NCI-H1105 (cell line): ENCODE results near the gene XAGE5.
"Not testable (repeated sequence)": the region's sequence is repeated elsewhere in the genome, so short reads cannot be mapped to it uniquely, and the experiment has no call there.

Source experiments
- DNase-seq: peaks from one replicate; lab custom pipeline; 2025; lab: John Stamatoyannopoulos, UW

XAGE5 gene

GRCh38 chrX:52811065-52811625 lies at the start of gene XAGE5:
TSS of gene XAGE5 (plus strand) at chrX:52811287. CDS start at chrX:52812567, 1,280 bp downstream.
- DNase-seq: no peak

- DNase-seq: not testable (repeated sequence)
Measured at GRCh38 chrX:52765983-52766382, 45.1 kb upstream of the XAGE5 start.

GRCh38 chrX:52773504-52773903 lies 37.6 kb upstream of the XAGE5 start:
- not testable (repeated sequence) for DNase-seq

- not testable (repeated sequence) for DNase-seq
Measured at GRCh38 chrX:52797327-52797726, 13.8 kb upstream of the XAGE5 start, which contains the start of gene SPANXN5. TSS of gene SPANXN5 (minus strand) at chrX:52797427. CDS start at chrX:52797348, 79 bp downstream.

- not testable (repeated sequence) for DNase-seq
Measured at GRCh38 chrX:52804876-52805275, 6.2 kb upstream of the XAGE5 start.

- no peak for DNase-seq
Measured at GRCh38 chrX:52819788-52820187, 8.7 kb downstream of the XAGE5 start.

- no peak for DNase-seq
Measured at GRCh38 chrX:52821079-52821760, 10.1 kb downstream of the XAGE5 start.

- DNase-seq: no peak
Measured at GRCh38 chrX:52824608-52825007, 13.5 kb downstream of the XAGE5 start.

- no peak for DNase-seq
Measured at GRCh38 chrX:52830551-52830950, 19.5 kb downstream of the XAGE5 start.

- no peak for DNase-seq
Measured at GRCh38 chrX:52839137-52839536, 28.1 kb downstream of the XAGE5 start.

GRCh38 chrX:52843619-52844018 lies 32.5 kb downstream of the XAGE5 start:
- not testable (repeated sequence) for DNase-seq

GRCh38 chrX:52852110-52852860 lies 41.2 kb downstream of the XAGE5 start:
- no peak for DNase-seq

GRCh38 chrX:52856991-52857525 lies 46.0 kb downstream of the XAGE5 start:
- not testable (repeated sequence) for DNase-seq

- DNase-seq: no peak
Measured at GRCh38 chrX:52865343-52865998, 54.4 kb downstream of the XAGE5 start.
